Psoas muscle (tissue), 8 donors: ENCODE data around the gene TAS1R1. TPM values are rescaled to one million over a fixed set of nuclear protein-coding genes. Genes with fewer than 3 reads are reported as not detected.

Source experiments
- ATAC-seq, 4 donors: fragments of 200-7000 bp; cut with Tn5 transposase; one replicate each; pipeline ENCODE4 v1.9.1; 2020; ENCODE audit warnings: moderate library complexity in 3 of 4, mild to moderate bottlenecking in 2 of 4
- DNase-seq, 2 donors: peaks; one replicate each; pipeline ENCODE4 v3.0.0-alpha.2; 2020
- H3K27ac ChIP-seq: fragments of 200-600 bp; one replicate; pipeline ENCODE4 v1.8.0; 2022
- H3K27me3 ChIP-seq, 3 donors: fragments of 200-600 bp in 1 of 3; one replicate each; pipeline versions ENCODE4 v1.6.1 to v1.8.0; 2013 to 2022; ENCODE audit warnings: low read length in 2 of 3, mild to moderate bottlenecking in 2 of 3, moderate library complexity in 1 of 3; ENCODE audit not compliant: insufficient read depth in 3 of 3
- H3K36me3 ChIP-seq, 2 donors: fragments of 200-600 bp in 1 of 2; one replicate each; pipeline versions ENCODE4 v1.6.1 to v1.8.0; 2013 to 2022; ENCODE audit warnings: low read depth in 1 of 2, mild to moderate bottlenecking in 1 of 2, moderate library complexity in 1 of 2; ENCODE audit not compliant: insufficient read depth in 1 of 2
- H3K4me1 ChIP-seq: fragments of 200-600 bp; one replicate; pipeline ENCODE4 v1.8.0; 2022
- H3K4me3 ChIP-seq: fragments of 200-600 bp; one replicate; pipeline ENCODE4 v1.8.0; 2022; ENCODE audit warnings: mild to moderate bottlenecking
- H3K9me3 ChIP-seq: fragments of 200-600 bp; one replicate; pipeline ENCODE4 v1.8.0; 2022
- CTCF ChIP-seq: fragments of 200-600 bp; IDR thresholded peaks from one replicate; pipeline ENCODE4 v1.8.0; 2022; ENCODE audit warnings: antibody characterized with exemption
- WGBS, 3 donors: extraction: QIAGEN DNeasy Blood & Tissue Kit; methylation state at CpG; one replicate each; pipeline versions ENCODE4 v1.1.6 to v1.1.7; 2013; 5-methylcytosine and 5-hydroxymethylcytosine counted together
- intact Hi-C, 2 donors: fragments of 100-400 bp; cut with DNase I; formaldehyde crosslinking; loops; one replicate each; pipeline versions ENCODE4 v1.11.0 to v1.14.2; 2022
- polyA plus RNA-seq, 3 donors: library from polyadenylated mRNA; stranded (reverse); fragments of 200-250 nt; gene quantifications; one replicate each; pipeline ENCODE4 v1.2.3, GENCODE V29; 2013
- total RNA-seq, 4 donors: library from RNA; stranded (reverse); fragmentation: NEBNext Ultra II Directional in 2 of 4; extraction: Animal tissue kit (Norgen Biotek cat#: 25700) in 2 of 4; gene quantifications; one replicate each; pipeline versions ENCODE4 v1.2.1 to v1.2.4, GENCODE V29; 2021 to 2023
- donor health status: healthy with polysubstance abuse.
- donor health status: DM: no; HTN: no; CAD: no; lungs with moderate emphysema.
- donor health status: Bipolar disorder and iron deficiency.
- donor health status: healthy.
- donor health status: DM: yes; HTN: yes; CAD: no.
- donor health status: DM: no; HTN: no; CAD: no.
- donor health status: DM: no; HTN: no; CAD: no.
- donor health status: DM: yes; HTN: yes; CAD: no.

The TAS1R1 gene
- total and polyA plus RNA-seq, 7 donors: 0.04 to 0.16 TPM; not detected in 5

- no peak for ATAC-seq
- WGBS, 3 donors: 77 to 83% (median 78%) methylated on average over 5 of the region's 5 CpGs
- no peaks in the 10 kb centered on the region for H3K27me3 ChIP-seq
- no peaks in the 10 kb centered on the region for H3K4me1 ChIP-seq
- no peak overlapping the region for H3K27ac ChIP-seq
- no peak for DNase-seq
- intact Hi-C loops: no loop called here
- H3K4me3 ChIP-seq: no peak overlapping the region
- no peaks in the 10 kb centered on the region for H3K9me3 ChIP-seq
- TF ChIP-seq CTCF: no peak
- H3K36me3 ChIP-seq: no peaks in the 10 kb centered on the region
These were observed 15.9 kb downstream of the TAS1R1 start for GRCh38 chr1:6570987-6571386.

GRCh38 chr1:6572653-6573383 lies 17.7 kb downstream of the TAS1R1 start:
- Histone ChIP-seq H3K4me1 (no peaks in the 10 kb centered on the region), H3K4me3 (no peak overlapping the region), H3K36me3 (no peaks in the 10 kb centered on the region), H3K27me3 (no peaks in the 10 kb centered on the region), H3K27ac (no peak overlapping the region), H3K9me3 (no peaks in the 10 kb centered on the region)
- DNase-seq (no peak), ATAC-seq (no peak)
- intact Hi-C loops: no loop called here
- no peak for TF ChIP-seq CTCF
- 71 to 82% (median 80%) methylated on average over 12 of the region's 12 CpGs for WGBS, 3 donors

- Histone ChIP-seq H3K4me1 (no peaks in the 10 kb centered on the region), H3K27ac (no peak overlapping the region), H3K36me3 (no peaks in the 10 kb centered on the region), H3K4me3 (no peak overlapping the region), H3K9me3 (no peaks in the 10 kb centered on the region), H3K27me3 (no peaks in the 10 kb centered on the region)
- WGBS, 3 donors: 78 to 87% (median 81%) methylated on average over 8 of the region's 8 CpGs
- ATAC-seq (no peak), DNase-seq (no peak)
- intact Hi-C loops: no loop called here
- no peak for TF ChIP-seq CTCF
These were observed 19.0 kb downstream of the TAS1R1 start for GRCh38 chr1:6574025-6574620.

GRCh38 chr1:6574818-6575217 lies 19.7 kb downstream of the TAS1R1 start:
- Histone ChIP-seq H3K4me3 (no peak overlapping the region), H3K9me3 (no peaks in the 10 kb centered on the region), H3K36me3 (no peaks in the 10 kb centered on the region), H3K27ac (no peak overlapping the region), H3K4me1 (no peaks in the 10 kb centered on the region), H3K27me3 (no peaks in the 10 kb centered on the region)
- DNase-seq (no peak), ATAC-seq (no peak)
- TF ChIP-seq CTCF: no peak
- 79 to 86% (median 84%) methylated on average over 14 of the region's 14 CpGs for WGBS, 3 donors
- intact Hi-C loops: no loop called here
